Measurements from ENCODE around the gene PIM1.
"Not testable (repeated sequence)": the region's sequence is repeated elsewhere in the genome, so short reads cannot be mapped to it uniquely, and the experiment has no call there.

Gene PIM1

GRCh38 chr6:37169496-37170272 lies at the start of gene PIM1:
PIM1 (plus strand) TSS chr6:37170152; CDS start chr6:37170576, 424 bp downstream.
- DNase-seq = peak; percentile 89

- no peak for DNase-seq
Observed at GRCh38 chr6:37121556-37121955, 48.4 kb upstream of the PIM1 start.

- no peak for DNase-seq
Observed at GRCh38 chr6:37122861-37123260, 47.1 kb upstream of the PIM1 start.

GRCh38 chr6:37123957-37124729 lies 45.8 kb upstream of the PIM1 start:
- no peak for DNase-seq

GRCh38 chr6:37125774-37126492 lies 44.0 kb upstream of the PIM1 start:
- no peak for DNase-seq

- no peak for DNase-seq
Observed at GRCh38 chr6:37126493-37126958, 43.4 kb upstream of the PIM1 start.

- DNase-seq = no peak
Observed at GRCh38 chr6:37126961-37127616, 42.9 kb upstream of the PIM1 start.

GRCh38 chr6:37127961-37128862 lies 41.7 kb upstream of the PIM1 start:
- DNase-seq = no peak

- DNase-seq = not testable (repeated sequence)
Observed at GRCh38 chr6:37128863-37129443, 41.0 kb upstream of the PIM1 start.

GRCh38 chr6:37129566-37129965 lies 40.4 kb upstream of the PIM1 start:
- no peak for DNase-seq

- no peak for DNase-seq
Observed at GRCh38 chr6:37130704-37131103, 39.2 kb upstream of the PIM1 start.

GRCh38 chr6:37131104-37131959 lies 38.6 kb upstream of the PIM1 start:
- no peak for DNase-seq

- no peak for DNase-seq
Observed at GRCh38 chr6:37131960-37132253, 38.0 kb upstream of the PIM1 start.

GRCh38 chr6:37134036-37134395 lies 35.9 kb upstream of the PIM1 start:
- DNase-seq = no peak

- DNase-seq = no peak
Observed at GRCh38 chr6:37134396-37135191, 35.4 kb upstream of the PIM1 start.

- no peak for DNase-seq
Observed at GRCh38 chr6:37135835-37136694, 33.9 kb upstream of the PIM1 start.

- no peak for DNase-seq
Observed at GRCh38 chr6:37136821-37137200, 33.1 kb upstream of the PIM1 start.

GRCh38 chr6:37137201-37138090 lies 32.5 kb upstream of the PIM1 start:
- DNase-seq = no peak
